Measurements from ENCODE around the gene C1orf21. TPM values are rescaled to one million over a fixed set of nuclear protein-coding genes. Genes with fewer than 3 reads are reported as not detected.

C1orf21 gene
- total RNA-seq, 1 donor from 2014 or later = 2.6 TPM

DNA sequence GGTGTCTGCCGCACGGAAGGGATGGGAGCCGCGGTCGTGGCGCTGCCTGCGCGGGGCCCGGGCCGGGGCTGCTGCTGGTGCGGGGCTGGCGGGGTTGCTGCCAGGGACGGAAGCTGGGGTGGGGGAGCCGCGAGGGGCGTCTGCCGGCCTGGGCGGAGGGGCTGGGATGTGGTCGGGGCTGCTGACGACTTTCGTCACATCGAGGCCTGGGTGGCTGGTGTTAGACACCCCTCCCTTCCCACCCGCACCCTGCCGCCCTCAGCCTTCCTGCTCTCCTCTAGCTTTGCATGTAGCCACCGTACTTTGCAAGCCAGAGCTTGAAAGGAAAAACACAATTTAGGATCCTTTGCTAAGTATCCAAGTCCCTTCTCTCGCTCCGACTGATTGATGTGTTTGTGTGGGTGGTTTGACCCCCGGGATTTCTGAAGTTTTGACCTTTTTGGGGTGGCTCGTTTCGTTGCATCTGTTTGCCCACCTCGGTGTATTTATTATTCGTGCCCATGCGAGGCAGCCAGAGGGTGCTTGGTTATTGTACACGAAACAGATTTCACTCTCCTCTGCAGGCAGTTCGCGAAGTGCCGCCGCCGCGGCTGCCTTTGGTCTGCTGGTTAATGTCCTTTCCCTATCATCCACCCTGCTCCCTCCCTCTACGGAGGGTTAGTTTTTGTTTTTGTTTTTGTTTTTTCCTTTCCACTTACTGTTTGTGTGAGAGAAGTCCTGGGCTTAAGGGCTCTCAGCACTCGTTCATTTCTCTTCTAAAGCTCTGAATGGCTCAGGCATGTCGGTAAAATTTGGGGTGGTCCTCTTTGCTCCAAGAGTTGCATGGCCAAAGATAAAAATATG lies 868 bp downstream of the C1orf21 start:
- no peaks in the 10 kb centered on the region for H3K36me3 ChIP-seq (ENCODE audit: control insufficient read depth, insufficient read depth, low read length)

GRCh38 chr1:184388319-184388889 lies 1.6 kb downstream of the C1orf21 start:
- no peak for TF ChIP-seq CTCF (IDR thresholded peaks at IDR 0.05; ENCODE audit: insufficient read depth, low read length, poor library complexity, severe bottlenecking)
- peak; percentile 44 for DNase-seq (ENCODE audit: low read depth)
- Histone ChIP-seq H3K36me3 (ENCODE audit: control insufficient read depth, insufficient read depth, low read length) (no peaks in the 10 kb centered on the region), H3K27me3 (ENCODE audit: control insufficient read depth, insufficient read depth, low read length) (no peaks in the 10 kb centered on the region), H3K4me3 (ENCODE audit: low read depth, low read length) (peak overlapping the region; percentile 75)

More for the DNA sequence above, 868 bp downstream of the C1orf21 start:
- peak overlapping the region; percentile 75 for H3K4me3 ChIP-seq (ENCODE audit: low read depth, low read length)
- no peaks in the 10 kb centered on the region for H3K27me3 ChIP-seq (ENCODE audit: control insufficient read depth, insufficient read depth, low read length)
- no peak for TF ChIP-seq CTCF (IDR thresholded peaks at IDR 0.05; ENCODE audit: insufficient read depth, low read length, poor library complexity, severe bottlenecking)
- DNase-seq (ENCODE audit: low read depth) = no peak

DNA sequence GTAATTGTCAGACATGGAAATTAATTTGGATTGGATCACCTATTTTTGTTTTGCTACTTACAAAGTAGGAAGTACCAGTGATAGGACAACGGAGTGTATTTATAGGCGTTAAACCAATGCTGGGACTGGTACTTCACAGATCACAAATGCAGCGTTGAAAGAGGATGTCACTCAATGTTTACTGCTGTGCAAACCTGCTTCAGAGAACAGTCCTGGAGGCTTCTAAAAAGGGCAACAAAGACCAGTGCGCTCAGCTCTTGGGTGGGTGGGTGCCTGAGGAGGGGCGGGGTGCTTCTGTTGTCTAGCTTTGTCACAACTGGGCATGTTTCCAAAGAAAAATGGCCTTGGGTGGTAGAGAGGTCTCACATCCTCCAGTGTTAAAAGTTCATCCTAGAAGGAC lies 2.1 kb downstream of the C1orf21 start:
- H3K4me3 ChIP-seq (ENCODE audit: low read depth, low read length) = no peak overlapping the region
- H3K36me3 ChIP-seq (ENCODE audit: control insufficient read depth, insufficient read depth, low read length) = no peaks in the 10 kb centered on the region
- no peak for DNase-seq (ENCODE audit: low read depth)
- TF ChIP-seq CTCF (IDR thresholded peaks at IDR 0.05; ENCODE audit: insufficient read depth, low read length, poor library complexity, severe bottlenecking) = no peak
- no peaks in the 10 kb centered on the region for H3K27me3 ChIP-seq (ENCODE audit: control insufficient read depth, insufficient read depth, low read length)

DNA sequence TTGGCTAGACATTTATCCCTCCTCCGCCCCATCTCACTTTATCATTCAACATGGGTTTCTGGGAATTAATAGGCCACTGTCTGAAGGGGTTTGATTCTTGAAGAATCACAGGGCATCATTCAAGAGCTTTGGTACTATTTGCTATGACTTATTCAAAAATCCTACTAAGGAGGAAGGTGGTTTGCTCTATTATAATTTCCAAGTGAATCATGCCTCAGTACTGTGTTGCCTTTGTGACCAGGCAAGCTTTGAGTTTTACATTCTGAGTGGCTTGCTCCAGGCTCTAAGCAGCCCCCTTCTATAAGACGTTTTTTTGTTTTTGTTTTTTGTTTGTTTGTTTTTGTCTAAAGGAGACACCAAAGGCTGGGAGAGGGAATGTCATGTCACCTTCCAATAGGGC lies 2.6 kb downstream of the C1orf21 start:
- DNase-seq (ENCODE audit: low read depth) = no peak
- Histone ChIP-seq H3K36me3 (ENCODE audit: control insufficient read depth, insufficient read depth, low read length) (no peaks in the 10 kb centered on the region), H3K4me3 (ENCODE audit: low read depth, low read length) (no peak overlapping the region), H3K27me3 (ENCODE audit: control insufficient read depth, insufficient read depth, low read length) (no peaks in the 10 kb centered on the region)
- no peak for TF ChIP-seq CTCF (IDR thresholded peaks at IDR 0.05; ENCODE audit: insufficient read depth, low read length, poor library complexity, severe bottlenecking)

GRCh38 chr1:184390889-184391288 lies 4.1 kb downstream of the C1orf21 start:
- no peak for TF ChIP-seq CTCF (IDR thresholded peaks at IDR 0.05; ENCODE audit: insufficient read depth, low read length, poor library complexity, severe bottlenecking)
- DNase-seq (ENCODE audit: low read depth) = no peak

More at GRCh38 chr1:184390889-184391288, 4.1 kb downstream of the C1orf21 start:
- H3K27me3 ChIP-seq (ENCODE audit: control insufficient read depth, insufficient read depth, low read length) = no peaks in the 10 kb centered on the region
- no peaks in the 10 kb centered on the region for H3K36me3 ChIP-seq (ENCODE audit: control insufficient read depth, insufficient read depth, low read length)
- no peak overlapping the region for H3K4me3 ChIP-seq (ENCODE audit: low read depth, low read length)
